Measurements from ENCODE around the gene SDE2.

DNA sequence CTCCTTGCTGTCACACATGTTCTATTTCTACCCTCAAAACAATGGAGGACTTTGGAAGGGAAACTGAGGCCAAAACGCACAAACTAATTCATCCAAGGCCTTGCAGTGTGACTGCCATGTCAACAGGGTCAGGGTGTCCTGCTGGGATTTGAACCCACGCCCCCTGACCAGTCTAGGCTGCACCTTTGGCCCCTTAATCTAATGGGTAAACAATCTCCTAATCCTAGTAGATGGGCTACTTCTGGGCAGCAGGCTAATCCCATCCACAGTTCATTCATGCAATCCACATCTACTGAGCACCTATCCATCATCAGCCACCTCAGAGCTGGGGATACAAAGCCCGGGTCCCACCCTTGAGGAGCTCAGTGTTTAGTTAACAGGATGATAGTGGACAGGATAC, 41.1 kb downstream of the SDE2 start:
- TF ChIP-seq TAF1 (IDR thresholded peaks at IDR 0.05; ENCODE audit: borderline replicate concordance, insufficient read depth, low read length) = no peak
- TF ChIP-seq SIN3A (IDR thresholded peaks at IDR 0.05; ENCODE audit: borderline replicate concordance, insufficient read depth, low read length) = no peak
- no peak for TF ChIP-seq POLR2AphosphoS5 (IDR thresholded peaks at IDR 0.05; ENCODE audit: low read depth, low read length)
- TF ChIP-seq, protein P1, sequence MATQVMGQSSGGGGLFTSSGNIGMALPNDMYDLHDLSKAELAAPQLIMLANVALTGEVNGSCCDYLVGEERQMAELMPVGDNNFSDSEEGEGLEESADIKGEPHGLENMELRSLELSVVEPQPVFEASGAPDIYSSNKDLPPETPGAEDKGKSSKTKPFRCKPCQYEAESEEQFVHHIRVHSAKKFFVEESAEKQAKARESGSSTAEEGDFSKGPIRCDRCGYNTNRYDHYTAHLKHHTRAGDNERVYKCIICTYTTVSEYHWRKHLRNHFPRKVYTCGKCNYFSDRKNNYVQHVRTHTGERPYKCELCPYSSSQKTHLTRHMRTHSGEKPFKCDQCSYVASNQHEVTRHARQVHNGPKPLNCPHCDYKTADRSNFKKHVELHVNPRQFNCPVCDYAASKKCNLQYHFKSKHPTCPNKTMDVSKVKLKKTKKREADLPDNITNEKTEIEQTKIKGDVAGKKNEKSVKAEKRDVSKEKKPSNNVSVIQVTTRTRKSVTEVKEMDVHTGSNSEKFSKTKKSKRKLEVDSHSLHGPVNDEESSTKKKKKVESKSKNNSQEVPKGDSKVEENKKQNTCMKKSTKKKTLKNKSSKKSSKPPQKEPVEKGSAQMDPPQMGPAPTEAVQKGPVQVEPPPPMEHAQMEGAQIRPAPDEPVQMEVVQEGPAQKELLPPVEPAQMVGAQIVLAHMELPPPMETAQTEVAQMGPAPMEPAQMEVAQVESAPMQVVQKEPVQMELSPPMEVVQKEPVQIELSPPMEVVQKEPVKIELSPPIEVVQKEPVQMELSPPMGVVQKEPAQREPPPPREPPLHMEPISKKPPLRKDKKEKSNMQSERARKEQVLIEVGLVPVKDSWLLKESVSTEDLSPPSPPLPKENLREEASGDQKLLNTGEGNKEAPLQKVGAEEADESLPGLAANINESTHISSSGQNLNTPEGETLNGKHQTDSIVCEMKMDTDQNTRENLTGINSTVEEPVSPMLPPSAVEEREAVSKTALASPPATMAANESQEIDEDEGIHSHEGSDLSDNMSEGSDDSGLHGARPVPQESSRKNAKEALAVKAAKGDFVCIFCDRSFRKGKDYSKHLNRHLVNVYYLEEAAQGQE (IDR thresholded peaks at IDR 0.05; ENCODE audit: insufficient read depth in 1 of 2, low read depth in 2 of 2, low read length in 2 of 2) = no peak
- no peak for TF ChIP-seq FOXP2 (optimal IDR thresholded peaks at IDR 0.05; ENCODE audit: borderline replicate concordance, extremely low read depth, extremely low read length, insufficient read depth)
